GM12801 (cell line): ENCODE results near the gene FEN1.

Source experiments
- TF ChIP-seq, protein P1 (sequence below): IDR thresholded peaks from one replicate; pipeline ENCODE4 v1.5.1; 2011; ENCODE audit warnings: control low read depth; ENCODE audit not compliant: insufficient read length; ENCODE audit errors: extremely low read depth

FEN1 gene

DNA sequence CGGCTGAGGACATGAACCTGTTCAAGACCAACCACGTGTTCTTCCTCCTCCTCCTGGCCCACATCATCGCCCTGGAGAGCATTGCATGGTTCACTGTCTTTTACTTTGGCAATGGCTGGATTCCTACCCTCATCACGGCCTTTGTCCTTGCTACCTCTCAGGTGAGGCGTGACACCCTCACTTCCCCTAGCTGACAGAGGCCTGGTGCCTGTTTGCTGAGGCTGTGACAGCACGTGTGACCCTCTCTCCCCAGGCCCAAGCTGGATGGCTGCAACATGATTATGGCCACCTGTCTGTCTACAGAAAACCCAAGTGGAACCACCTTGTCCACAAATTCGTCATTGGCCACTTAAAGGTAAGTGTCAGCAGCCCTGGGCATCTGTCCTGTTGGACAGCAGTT is 47.7 kb downstream of the FEN1 start:
- TF ChIP-seq, protein P1, sequence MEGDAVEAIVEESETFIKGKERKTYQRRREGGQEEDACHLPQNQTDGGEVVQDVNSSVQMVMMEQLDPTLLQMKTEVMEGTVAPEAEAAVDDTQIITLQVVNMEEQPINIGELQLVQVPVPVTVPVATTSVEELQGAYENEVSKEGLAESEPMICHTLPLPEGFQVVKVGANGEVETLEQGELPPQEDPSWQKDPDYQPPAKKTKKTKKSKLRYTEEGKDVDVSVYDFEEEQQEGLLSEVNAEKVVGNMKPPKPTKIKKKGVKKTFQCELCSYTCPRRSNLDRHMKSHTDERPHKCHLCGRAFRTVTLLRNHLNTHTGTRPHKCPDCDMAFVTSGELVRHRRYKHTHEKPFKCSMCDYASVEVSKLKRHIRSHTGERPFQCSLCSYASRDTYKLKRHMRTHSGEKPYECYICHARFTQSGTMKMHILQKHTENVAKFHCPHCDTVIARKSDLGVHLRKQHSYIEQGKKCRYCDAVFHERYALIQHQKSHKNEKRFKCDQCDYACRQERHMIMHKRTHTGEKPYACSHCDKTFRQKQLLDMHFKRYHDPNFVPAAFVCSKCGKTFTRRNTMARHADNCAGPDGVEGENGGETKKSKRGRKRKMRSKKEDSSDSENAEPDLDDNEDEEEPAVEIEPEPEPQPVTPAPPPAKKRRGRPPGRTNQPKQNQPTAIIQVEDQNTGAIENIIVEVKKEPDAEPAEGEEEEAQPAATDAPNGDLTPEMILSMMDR, result no peak

DNA sequence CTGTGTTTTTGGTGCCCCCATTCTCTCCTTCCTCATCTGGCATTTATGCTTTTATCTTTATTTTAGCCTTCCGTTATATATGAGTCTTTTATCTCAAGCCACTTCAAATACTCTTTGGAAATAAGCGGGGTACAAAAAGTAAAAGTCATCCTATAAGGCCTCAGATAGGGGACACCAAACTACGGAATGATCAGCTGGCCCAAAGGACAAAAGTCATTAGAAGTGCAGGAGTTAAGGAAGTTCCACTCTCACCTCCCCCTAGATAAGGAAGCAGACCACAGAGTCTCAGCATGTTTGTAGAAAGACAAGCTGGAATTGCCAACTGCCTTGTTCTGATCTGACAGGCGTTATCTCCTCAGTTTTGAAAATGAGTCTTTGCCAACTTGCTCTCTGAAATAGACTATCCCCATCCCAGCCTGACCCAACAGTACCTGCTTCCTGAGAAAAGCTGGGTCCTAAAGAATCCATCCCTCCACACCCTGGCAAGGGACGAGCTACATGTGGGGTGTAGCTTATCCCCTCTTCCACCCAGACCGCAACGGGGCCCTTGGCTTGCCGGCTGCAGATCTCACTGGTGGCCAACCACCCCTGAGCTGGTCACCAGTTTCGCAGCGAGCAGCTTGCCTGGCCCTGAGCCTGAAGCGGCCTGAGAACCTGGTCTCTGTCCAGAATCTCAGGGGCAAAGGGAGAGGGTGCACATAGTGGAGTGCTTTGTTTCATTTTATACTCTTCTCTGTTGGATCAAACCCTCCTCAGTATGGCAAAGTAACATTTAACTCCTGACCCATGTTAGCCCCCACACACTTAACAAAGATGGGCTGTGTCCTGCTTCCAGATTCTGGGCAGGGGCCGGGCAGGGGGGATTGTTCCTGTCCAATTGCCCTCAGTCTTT is 49.2 kb downstream of the FEN1 start:
- TF ChIP-seq, protein P1, result no peak

DNA sequence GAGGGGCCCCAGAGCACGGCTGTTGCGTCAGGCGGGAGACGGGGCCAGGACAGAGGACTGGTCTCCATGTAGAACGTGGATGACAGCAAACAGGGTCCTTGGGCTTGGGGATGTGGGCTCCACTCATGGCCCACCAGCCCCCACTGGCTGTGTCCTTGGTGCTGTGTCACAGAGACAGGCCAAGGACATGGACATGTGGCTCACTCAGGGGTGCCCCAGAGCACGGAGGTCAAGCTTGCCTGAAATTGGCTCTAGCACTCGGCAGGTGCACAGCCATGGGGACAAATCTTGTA is 49.8 kb downstream of the FEN1 start:
- TF ChIP-seq, protein P1, result no peak

DNA sequence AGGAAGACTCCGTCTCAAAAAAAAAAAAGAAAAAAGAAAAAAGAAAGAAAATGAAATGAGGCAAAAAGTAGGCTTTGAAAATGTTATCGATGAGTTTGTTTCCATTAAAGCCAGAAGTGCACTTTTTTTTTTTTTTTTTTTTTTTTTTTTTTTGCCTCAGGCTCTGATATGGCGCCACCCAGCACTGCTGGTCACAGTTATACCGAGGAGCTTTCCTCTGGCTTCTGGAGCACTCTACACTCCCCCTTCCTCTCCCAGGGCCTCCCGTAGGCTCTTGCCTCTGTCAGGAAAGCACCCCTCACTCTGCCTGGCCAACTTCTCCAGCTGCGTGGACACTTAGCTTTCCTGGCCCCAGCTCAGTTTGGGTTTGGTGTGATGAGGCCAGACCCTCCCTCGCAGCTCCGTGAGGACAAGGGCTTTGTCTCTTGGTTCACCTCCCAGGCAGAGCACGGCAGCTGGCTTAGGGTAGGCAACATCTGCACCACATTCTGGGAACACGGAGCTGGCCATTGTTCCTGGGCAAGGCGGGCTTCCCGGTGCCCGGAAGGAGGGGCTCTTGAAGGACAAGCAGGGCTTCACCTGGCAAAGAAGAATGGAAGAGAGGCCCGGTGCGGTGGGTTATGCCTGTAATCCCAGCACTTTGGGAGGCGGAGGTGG is 52.3 kb downstream of the FEN1 start:
- TF ChIP-seq, protein P1, result no peak

DNA sequence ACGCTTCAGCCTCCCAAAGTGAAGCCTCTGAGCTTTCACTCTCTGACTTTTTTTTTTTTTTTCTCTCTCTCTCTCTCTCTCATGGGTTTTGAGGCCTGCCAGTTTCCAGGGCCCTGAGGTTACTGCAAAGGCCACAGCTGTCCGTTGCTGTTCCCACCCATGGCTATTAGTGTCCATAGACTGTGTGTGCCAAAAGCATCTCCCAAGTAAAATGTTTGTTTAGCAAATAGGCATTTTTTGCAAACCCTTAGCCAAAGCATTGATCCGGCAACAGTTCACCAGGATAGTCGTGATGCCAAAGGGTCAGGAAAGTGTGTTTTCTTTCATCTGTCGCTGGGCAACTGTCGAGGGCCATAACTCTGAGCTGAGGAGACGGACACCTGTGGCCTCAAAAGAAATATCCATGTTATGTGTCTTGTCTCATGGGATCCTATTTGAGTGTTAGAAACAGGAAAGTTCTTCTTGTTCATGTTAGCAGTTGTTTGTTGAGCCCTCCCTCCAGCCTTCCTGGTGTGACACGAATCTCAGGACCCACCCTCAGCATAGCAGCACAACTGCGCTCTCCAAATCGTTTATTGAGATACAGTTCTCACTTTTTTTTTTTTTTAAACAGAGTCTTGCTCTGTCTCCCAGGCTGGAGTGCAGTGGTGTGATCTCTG is 53.8 kb downstream of the FEN1 start:
- TF ChIP-seq, protein P1, result no peak
